IPS DF 19.7 (cell line): ENCODE results near the gene GIGYF2.
"Not testable (repeated sequence)": the region's sequence is repeated elsewhere in the genome, so short reads cannot be mapped to it uniquely, and the experiment has no call there.

ENCODE experiments used
- DNase-seq: peaks from one replicate; pipeline ENCODE4 v3.0.0-alpha.2; 2013; ENCODE audit warnings: low read depth, low spot score

The GIGYF2 gene, protein sequence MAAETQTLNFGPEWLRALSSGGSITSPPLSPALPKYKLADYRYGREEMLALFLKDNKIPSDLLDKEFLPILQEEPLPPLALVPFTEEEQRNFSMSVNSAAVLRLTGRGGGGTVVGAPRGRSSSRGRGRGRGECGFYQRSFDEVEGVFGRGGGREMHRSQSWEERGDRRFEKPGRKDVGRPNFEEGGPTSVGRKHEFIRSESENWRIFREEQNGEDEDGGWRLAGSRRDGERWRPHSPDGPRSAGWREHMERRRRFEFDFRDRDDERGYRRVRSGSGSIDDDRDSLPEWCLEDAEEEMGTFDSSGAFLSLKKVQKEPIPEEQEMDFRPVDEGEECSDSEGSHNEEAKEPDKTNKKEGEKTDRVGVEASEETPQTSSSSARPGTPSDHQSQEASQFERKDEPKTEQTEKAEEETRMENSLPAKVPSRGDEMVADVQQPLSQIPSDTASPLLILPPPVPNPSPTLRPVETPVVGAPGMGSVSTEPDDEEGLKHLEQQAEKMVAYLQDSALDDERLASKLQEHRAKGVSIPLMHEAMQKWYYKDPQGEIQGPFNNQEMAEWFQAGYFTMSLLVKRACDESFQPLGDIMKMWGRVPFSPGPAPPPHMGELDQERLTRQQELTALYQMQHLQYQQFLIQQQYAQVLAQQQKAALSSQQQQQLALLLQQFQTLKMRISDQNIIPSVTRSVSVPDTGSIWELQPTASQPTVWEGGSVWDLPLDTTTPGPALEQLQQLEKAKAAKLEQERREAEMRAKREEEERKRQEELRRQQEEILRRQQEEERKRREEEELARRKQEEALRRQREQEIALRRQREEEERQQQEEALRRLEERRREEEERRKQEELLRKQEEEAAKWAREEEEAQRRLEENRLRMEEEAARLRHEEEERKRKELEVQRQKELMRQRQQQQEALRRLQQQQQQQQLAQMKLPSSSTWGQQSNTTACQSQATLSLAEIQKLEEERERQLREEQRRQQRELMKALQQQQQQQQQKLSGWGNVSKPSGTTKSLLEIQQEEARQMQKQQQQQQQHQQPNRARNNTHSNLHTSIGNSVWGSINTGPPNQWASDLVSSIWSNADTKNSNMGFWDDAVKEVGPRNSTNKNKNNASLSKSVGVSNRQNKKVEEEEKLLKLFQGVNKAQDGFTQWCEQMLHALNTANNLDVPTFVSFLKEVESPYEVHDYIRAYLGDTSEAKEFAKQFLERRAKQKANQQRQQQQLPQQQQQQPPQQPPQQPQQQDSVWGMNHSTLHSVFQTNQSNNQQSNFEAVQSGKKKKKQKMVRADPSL (N-terminal part only)

GRCh38 chr2:232697059-232697806 is at the start of gene GIGYF2:
TSS of gene GIGYF2 (plus strand) at chr2:232697331. CDS start at chr2:232735198, 37,867 bp downstream.
- peak; percentile 75 for DNase-seq

GRCh38 chr2:232649033-232649432 is 48.1 kb upstream of the GIGYF2 start:
- DNase-seq = no peak

GRCh38 chr2:232652505-232652851 is 44.7 kb upstream of the GIGYF2 start:
- DNase-seq = no peak

DNA sequence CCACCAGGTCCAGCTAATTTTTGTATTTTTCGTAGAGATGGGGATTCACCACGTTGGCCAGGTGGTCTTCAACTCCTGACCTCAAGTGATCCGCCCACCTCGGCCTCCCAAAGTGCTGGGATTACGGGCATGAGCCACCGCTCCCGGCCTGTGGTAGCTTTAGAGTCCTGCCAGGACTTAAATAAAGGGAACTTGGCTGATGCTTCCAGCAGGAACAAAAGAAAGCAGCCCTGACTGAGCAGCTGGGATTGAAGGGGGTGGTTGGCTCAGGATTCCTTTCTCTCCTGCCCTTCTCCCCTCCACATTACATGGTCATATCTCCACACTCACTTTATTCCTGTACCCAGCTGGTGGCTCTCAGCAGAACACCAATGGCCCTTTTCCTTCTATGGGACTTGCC is 43.7 kb upstream of the GIGYF2 start:
- DNase-seq = no peak

- DNase-seq = no peak
Measured at GRCh38 chr2:232655392-232655791, 41.7 kb upstream of the GIGYF2 start.

DNA sequence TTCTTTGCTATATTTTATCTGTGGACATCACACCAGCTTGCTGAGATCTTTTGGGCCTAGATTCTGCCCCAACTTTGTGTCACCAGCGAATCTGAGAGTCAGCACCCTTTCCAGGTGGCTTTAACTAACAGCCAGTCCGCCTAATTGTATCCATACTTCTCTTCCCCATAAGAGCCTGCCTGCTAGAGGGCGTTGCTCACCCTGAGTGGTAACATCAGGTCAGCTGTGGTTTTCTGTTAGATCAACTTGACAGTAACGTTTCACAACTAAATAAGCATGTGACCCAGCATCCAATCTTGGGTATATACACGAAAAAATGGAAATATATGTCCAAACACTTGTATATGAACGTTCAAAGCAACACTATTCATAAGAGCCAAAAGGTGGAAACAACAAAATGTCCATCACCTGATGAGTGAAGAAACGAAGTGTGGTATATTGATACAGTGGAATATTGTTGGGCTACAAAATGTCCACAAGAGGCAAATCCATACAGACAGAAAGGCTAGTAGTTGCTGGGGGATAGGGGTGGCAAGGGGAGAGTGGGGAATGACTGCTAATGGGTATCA is 38.8 kb upstream of the GIGYF2 start:
- DNase-seq = no peak

DNA sequence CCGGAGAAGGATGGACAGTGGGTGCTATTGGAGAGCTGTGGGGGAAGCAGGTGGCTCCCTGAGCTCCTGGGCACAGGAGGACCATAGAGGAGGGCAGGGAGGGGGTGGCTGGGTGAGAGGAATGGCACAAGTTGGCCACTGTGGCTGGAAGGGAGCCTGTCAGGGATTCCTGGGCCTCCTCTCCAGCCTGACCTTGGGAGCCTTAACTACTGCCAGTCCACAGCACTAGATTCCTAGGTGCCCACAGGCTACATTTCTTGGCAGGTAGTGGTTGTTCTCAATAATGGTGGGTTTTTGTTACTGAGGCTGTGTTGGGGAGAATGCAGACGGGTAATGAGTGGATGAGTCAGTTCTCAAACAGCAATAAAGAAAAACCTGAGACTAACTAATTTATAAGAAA is 37.8 kb upstream of the GIGYF2 start:
- no peak for DNase-seq

DNA sequence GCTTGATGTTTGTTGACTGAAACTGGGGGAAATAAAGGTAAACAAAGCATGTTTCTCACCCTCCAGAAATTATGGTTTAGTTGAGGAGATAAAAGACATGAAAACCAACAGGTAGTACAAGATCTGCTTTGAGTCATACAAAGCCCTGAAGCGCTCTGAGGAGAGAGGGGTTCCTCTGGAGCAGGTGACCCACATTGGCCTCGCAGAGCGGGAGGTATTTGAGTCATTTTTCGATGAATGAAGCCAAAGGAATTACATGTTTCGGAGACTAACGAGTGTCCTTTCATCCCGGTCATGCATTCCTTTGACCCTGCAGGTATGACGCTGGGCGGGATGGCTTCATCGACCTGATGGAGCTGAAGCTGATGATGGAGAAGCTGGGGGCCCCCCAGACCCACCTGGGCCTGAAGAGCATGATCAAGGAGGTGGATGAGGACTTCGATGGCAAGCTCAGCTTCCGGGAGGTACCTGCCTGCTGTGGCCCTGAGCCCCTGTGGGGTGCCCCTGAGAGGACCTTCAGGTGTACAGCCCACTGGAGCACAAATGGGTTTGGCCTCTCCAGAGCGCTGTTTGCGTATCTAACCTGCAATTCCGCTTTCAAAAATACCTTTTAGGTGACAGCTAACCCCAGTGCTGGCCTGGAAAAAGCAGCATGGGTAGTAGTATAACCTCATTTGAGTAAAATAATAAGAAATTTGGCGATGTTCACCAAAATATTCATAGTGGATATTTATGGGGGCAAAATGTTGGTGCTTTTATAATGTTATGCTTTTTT is 34.5 kb upstream of the GIGYF2 start:
- no peak for DNase-seq

DNA sequence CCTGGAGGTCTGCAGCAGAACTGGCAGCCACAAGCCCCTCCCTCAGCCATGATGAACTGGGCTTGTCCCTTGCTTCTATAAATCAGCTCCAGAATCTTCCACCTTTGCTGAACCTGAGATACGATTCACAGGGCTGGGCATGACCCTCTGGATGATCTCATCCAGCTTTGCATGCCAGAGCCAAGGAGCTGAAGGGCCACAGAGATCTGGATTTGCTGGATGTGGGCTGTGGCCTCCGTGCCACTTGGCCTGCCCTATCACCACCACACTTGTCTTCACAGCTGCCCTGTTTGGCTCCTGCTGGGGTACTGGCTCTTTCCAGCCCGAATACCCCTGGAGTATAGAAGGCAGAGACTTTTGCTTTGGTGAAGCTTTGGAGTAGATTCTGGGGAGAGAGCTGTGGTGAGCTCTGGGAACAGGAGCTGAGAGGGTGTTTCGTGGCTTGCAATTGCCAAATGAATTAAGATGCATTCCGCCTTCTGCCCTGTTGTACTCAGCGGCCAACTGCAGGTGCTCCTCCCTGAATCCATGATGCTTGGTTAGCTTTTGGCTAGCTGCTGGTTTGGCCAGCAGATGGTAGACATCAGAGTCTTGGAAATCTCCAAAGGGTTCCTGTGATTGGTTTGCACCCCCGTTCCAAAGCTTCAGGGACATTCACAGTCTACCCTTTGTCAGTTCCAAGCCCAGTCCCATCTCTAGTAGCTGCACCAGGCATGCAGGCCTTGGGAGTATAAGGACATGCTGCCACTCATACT is 30.9 kb upstream of the GIGYF2 start:
- DNase-seq = no peak

DNA sequence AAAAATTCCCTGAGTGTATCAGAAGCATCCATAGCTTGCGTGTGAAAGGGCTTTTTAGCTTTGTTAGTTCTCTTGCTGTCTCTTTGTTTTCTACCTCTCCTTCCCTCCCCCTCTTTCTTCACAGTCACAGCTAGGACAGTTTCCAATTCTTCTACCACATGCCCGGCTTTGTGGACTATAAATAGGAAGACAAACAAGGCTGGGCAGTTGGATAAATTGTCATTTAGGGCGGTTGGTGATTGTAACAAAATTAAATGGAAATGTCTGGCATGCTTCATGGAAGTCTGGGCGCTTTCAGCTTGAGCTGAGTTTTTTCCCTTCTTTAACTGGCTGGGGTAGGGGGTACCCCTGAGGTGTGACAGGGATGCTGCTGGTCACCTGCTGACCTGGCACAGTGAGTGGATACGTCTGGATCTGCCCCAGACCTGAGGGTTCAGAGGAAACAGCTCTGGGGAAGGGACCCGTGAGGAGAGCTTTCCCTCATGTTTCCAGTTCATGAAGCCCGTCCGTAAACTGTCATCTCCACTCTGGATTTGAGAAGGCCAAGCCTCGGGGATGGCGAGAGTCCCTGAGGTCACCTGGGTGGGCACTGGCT is 29.0 kb upstream of the GIGYF2 start:
- no peak for DNase-seq

GRCh38 chr2:232668805-232669444 is 28.2 kb upstream of the GIGYF2 start:
- DNase-seq = no peak

- DNase-seq = no peak
Measured at GRCh38 chr2:232672588-232672987, 24.5 kb upstream of the GIGYF2 start.

DNA sequence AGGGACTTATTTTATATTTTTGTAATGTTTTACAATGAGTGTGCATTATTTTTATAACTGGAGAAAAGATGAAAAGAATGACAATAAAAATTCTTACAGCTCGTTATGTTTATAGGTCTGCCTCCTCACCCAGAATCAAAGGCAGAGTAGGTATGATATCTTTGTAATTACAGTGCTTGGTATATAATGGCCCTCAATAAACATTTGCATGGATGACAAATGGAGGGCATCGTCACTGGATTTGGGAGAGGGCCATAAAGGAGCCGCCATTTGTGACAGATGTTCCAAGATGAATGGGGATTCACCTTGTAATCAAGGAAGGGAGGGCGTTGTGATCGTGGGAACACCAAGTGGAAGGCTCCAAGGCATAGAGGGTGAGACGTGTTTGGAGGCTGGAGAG is 22.6 kb upstream of the GIGYF2 start:
- DNase-seq = no peak

- DNase-seq = no peak
Measured at GRCh38 chr2:232675381-232675780, 21.8 kb upstream of the GIGYF2 start.

GRCh38 chr2:232680006-232680405 is 17.1 kb upstream of the GIGYF2 start:
- DNase-seq = no peak

DNA sequence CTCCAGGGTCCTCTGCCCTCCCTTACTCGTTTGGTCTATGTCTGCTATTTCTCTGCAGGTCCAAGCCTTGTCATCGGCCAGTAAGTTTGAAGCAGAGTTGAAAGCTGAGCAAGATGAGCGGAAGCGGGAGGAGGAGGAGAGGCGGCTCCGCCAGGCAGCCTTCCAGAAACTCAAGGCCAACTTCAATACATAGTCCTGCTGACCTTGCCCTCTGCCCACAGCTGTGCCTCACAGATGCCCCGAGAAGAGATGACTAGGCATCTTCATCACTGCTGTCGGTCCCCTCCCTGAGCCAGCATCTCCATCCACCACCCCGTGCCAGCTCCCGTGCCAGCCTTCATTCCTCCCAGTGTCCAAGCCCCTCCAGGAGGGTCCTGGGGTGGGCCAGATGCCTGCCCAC is 15.6 kb upstream of the GIGYF2 start:
- no peak for DNase-seq

DNA sequence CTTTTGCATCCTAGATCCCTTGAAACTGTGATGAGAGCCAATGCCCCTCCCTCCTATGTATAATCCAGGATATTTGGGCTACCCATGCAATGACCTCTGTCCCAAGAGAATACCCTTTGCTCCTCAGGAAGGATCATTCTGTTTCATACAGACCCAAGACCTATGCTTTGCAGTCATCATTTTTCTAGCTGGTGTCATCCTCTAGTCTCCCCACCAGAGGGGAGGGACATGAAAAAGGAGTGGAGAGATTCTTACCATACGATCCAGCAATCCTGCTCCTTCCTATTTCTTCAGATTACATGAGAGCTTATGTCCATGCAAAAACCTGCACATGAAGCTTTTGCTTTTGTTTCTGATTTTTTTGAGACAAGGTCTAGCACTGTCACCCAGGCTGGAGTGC is 13.8 kb upstream of the GIGYF2 start:
- DNase-seq = no peak

DNA sequence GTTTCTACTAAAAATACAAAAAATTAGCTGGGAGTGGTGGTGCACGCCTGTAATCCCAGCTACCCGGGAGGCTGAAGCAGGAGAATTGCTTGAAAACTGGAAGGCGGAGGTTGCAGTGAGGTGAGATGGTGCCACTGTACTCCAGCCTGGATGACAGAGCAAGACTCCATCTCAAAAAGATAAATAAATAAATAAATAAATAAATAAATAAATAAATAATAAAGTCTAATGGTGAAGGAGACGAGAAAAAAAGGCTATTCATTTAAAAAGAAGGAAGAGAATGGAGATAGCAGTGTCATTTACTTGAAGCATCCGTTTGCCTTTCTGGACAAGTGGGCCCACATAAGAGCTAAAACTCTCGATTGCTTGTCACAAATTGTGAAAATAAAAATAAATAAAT is 11.7 kb upstream of the GIGYF2 start:
- not testable (repeated sequence) for DNase-seq
